Endothelial cell of umbilical vein (primary cell): ENCODE measurements around the gene ARHGEF1. TPM values are rescaled to one million over a fixed set of nuclear protein-coding genes. Genes with fewer than 3 reads are reported as not detected.

Source experiments
- BruUV-seq: library from RNA; stranded (reverse); fragments of 400-500 nt; replicated peaks from 2 replicates; lab custom pipeline; 2021; lab: Mats Ljungman, UMichigan
- CTCF ChIA-PET: fragments of 300-600, 350-600 bp; sonication (Branson Sonifier 250); formaldehyde crosslinking; loops from one replicate; lab custom pipeline; 2021; ENCODE audit warnings: antibody characterized with exemption, inconsistent platforms; lab: Charles Lee
- POLR2A ChIA-PET: fragments of 300-600, 350-600 bp; sonication (Branson Sonifier 250); formaldehyde crosslinking; loops from one replicate; lab custom pipeline; 2021; ENCODE audit warnings: antibody characterized with exemption, inconsistent platforms; lab: Charles Lee
- DNase-seq: peaks from one replicate; pipeline ENCODE4 v3.0.0-alpha.2; 2011; ENCODE audit warnings: low read depth, low spot score
- FAIRE-seq: peaks from 2 replicates; lab custom pipeline; 2011; peaks lifted over from hg19 to GRCh38; lab: Jason Lieb, UNC
- H2AFZ ChIP-seq: 2 replicates; pipeline ENCODE4 v1.6.0; 2012; ENCODE audit warnings: low read depth, low read length, control low read depth, inconsistent platforms
- H3K27ac ChIP-seq: 2 replicates; pipeline ENCODE4 v1.5.1; 2011; ENCODE audit warnings: low read depth, mild to moderate bottlenecking, control low read depth, low read length, moderate library complexity; ENCODE audit not compliant: insufficient read depth
- H3K27me3 ChIP-seq, 2 experiments: 2 replicates each; pipeline versions ENCODE4 v1.6.0 to v1.6.1; 2011; ENCODE audit warnings: low read length in 2 of 2, mixed read lengths in 1 of 2; ENCODE audit not compliant: control insufficient read depth in 2 of 2, insufficient read depth in 2 of 2
- H3K36me3 ChIP-seq, 2 experiments: 2 replicates in 1 of 2; 3 replicates in 1 of 2; pipeline ENCODE4 v1.5.1; 2011; ENCODE audit warnings: low read length in 2 of 2, mild to moderate bottlenecking in 1 of 2, moderate library complexity in 1 of 2; ENCODE audit not compliant: control insufficient read depth in 2 of 2, insufficient read depth in 2 of 2; ENCODE audit errors: extremely low read depth in 1 of 2
- H3K4me1 ChIP-seq: 3 replicates; pipeline ENCODE4 v1.5.1; 2011; ENCODE audit warnings: mild to moderate bottlenecking, low read length; ENCODE audit not compliant: control insufficient read depth, insufficient read depth; ENCODE audit errors: extremely low read depth
- H3K4me2 ChIP-seq: 2 replicates; pipeline ENCODE4 v1.6.1; 2011; ENCODE audit warnings: low read length, control low read depth, mixed read lengths; ENCODE audit not compliant: insufficient read depth
- H3K4me3 ChIP-seq, 3 experiments: fragments of 200-600 bp in 1 of 3; sonication (generic), shearing (Covaris generic) in 1 of 3; replicated peaks in 1 of 3; 2 replicates each; pipeline ENCODE4 v1.5.1; 2011 to 2016; ENCODE audit warnings: control low read depth in 3 of 3, low read length in 3 of 3, mild to moderate bottlenecking in 2 of 3, inconsistent platforms in 1 of 3, low read depth in 1 of 3, moderate library complexity in 1 of 3; ENCODE audit not compliant: insufficient read depth in 1 of 3
- H3K79me2 ChIP-seq: 2 replicates; pipeline ENCODE4 v1.6.0; 2012; ENCODE audit warnings: low read length, inconsistent platforms; ENCODE audit not compliant: control insufficient read depth, insufficient read depth
- H3K9ac ChIP-seq: replicated peaks from 2 replicates; pipeline ENCODE3; 2011; ENCODE audit warnings: low read length, control low read depth; ENCODE audit not compliant: insufficient read depth; ENCODE audit errors: extremely low read depth
- H3K9me1 ChIP-seq: replicated peaks from 3 replicates; pipeline ENCODE4 v1.6.0; 2011; ENCODE audit warnings: mild to moderate bottlenecking, low read length; ENCODE audit not compliant: control insufficient read depth, insufficient read depth; ENCODE audit errors: extremely low read depth
- H3K9me3 ChIP-seq: replicated peaks from 2 replicates; pipeline ENCODE4 v1.5.1; 2012; ENCODE audit warnings: low read length, inconsistent platforms; ENCODE audit not compliant: control insufficient read depth, insufficient read depth
- H4K20me1 ChIP-seq: replicated peaks from 2 replicates; pipeline ENCODE3; 2011; ENCODE audit warnings: mild to moderate bottlenecking, low read length; ENCODE audit not compliant: control insufficient read depth, insufficient read depth; ENCODE audit errors: extremely low read depth
- EZH2 ChIP-seq: IDR thresholded peaks from 2 replicates; pipeline ENCODE4 v1.6.1; 2012; ENCODE audit warnings: borderline replicate concordance, low read depth, mild to moderate bottlenecking, moderate library complexity, low read length, inconsistent platforms; ENCODE audit not compliant: severe bottlenecking
- FOS ChIP-seq: IDR thresholded peaks from 2 replicates; pipeline ENCODE4 v1.6.1; 2011; ENCODE audit warnings: mild to moderate bottlenecking, low read length, moderate library complexity, borderline replicate concordance; ENCODE audit not compliant: insufficient read depth
- GATA2 ChIP-seq: IDR thresholded peaks from 2 replicates; pipeline ENCODE4 v1.7.0; 2011; ENCODE audit warnings: low read depth, mild to moderate bottlenecking, moderate library complexity, mixed read lengths, low read length; ENCODE audit not compliant: insufficient read length, insufficient read depth
- POLR2AphosphoS5 ChIP-seq: IDR thresholded peaks from 2 replicates; pipeline ENCODE4 v1.6.1; 2012; ENCODE audit warnings: low read depth, mild to moderate bottlenecking, control low read depth, low read length, moderate library complexity; ENCODE audit not compliant: insufficient read depth
- dilution Hi-C: fragments of 300-500 bp; cut with MboI; formaldehyde crosslinking; loops from one replicate; pipeline ENCODE4 v1.15.0; 2019; ENCODE audit warnings: low sequenced_read_pairs; ENCODE audit not compliant: extremely low pct_ligation_motif_present
- intact Hi-C: fragments of 100-400 bp; cut with micrococcal nuclease; formaldehyde crosslinking; loops from one replicate; pipeline ENCODE4 v1.10.0; 2022
- polyA plus RNA-seq, 4 experiments: library from polyadenylated mRNA; depleted of rRNA in 3 of 4; stranded (reverse) in 3 of 4; unstranded in 1 of 4; fragments of >200 nt; gene quantifications; 2 replicates each; pipeline versions ENCODE4 v1.2.1 to v1.2.3, GENCODE V29; 2011 to 2012; ENCODE audit warnings: missing spikeins in 1 of 4
- total RNA-seq: library from RNA; stranded (reverse); gene quantifications from 2 replicates; pipeline ENCODE4 v1.2.3, GENCODE V29; 2021

The ARHGEF1 gene
- total and polyA plus RNA-seq, 2 donors (not counting 3 experiments of a cell fraction or from before 2014, with no cell fraction given), result 65.4 to 123 TPM

DNA sequence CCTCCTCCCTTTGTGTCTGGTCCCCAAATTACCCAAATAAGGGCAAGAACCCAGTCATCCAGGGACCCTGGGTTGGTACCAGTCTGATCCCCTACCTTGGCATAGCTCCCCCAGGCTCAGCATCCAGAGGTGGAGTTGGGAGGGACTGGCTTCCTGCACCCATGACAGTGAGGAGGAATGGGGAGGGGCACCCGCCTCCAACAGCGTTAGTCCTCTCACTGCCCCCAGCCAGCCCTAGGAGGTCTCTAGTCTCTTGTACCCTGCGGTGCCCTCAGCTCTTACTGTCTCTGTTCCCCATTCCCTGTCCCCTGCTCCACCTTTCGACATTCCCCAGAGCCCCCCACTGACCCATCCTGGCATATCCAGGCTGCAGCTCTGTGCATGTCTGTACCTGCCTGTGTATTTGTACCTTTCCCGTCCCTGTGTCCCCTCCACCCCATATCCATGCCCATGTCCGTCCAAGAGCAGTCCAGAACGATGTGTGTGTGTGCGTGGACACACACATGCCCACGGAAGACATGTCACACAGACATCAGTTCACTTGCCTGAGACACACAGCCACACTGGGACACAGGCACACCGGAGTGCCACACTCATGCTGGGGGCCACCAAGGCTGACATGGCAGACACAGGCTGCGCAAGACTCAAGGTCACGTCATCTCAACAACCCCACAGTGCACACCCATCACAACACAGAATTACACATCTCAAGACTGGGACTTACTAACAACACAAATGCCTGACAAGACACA, 27.4 kb downstream of the ARHGEF1 start:
- H3K36me3 ChIP-seq, result peaks cover 0 to 13% of the 10 kb centered on the region in 2 experiments
- no peaks in the 10 kb centered on the region for H3K79me2 ChIP-seq
- H3K9me3 ChIP-seq, result no peaks in the 10 kb centered on the region
- H3K4me1 ChIP-seq, result no peaks in the 10 kb centered on the region
- no peak overlapping the region for H3K4me3 ChIP-seq
- CTCF ChIA-PET, result interaction anchor here (0.6 kb wide), 1 partner anchor 28 kb away, joined by 5 read pairs; no protein-coding TSS in a partner anchor
- peaks cover 33 to 41% of the 10 kb centered on the region in 2 experiments for H3K27me3 ChIP-seq
- no peaks in the 10 kb centered on the region for H4K20me1 ChIP-seq
- dilution Hi-C loops (no loop called here), intact Hi-C loops (no loop called here)
- H3K9ac ChIP-seq, result no peak overlapping the region
- POLR2A ChIA-PET, result interaction anchor here (0.6 kb wide), 1 partner anchor 11 kb away, joined by 7 read pairs; no protein-coding TSS in a partner anchor
- no peak overlapping the region for H3K4me2 ChIP-seq
- DNase-seq (no peak), FAIRE-seq (no peak)
- BruUV-seq, result no TSS peak
- H2AFZ ChIP-seq, result no peak overlapping the region
- TF ChIP-seq EZH2 (peak; percentile 20), GATA2 (no peak)
- H3K9me1 ChIP-seq, result no peaks in the 10 kb centered on the region
- no peak overlapping the region for H3K27ac ChIP-seq

GRCh38 chr19:41910992-41911888, 28.3 kb downstream of the ARHGEF1 start:
- TSS peak; percentile 5 for BruUV-seq
- peaks cover 0 to 6% of the 10 kb centered on the region in 2 experiments for H3K36me3 ChIP-seq
- no peaks in the 10 kb centered on the region for H3K9me3 ChIP-seq
- intact Hi-C loops (no loop called here), dilution Hi-C loops (no loop called here)
- no peaks in the 10 kb centered on the region for H3K9me1 ChIP-seq
- no peak overlapping the region for H3K4me2 ChIP-seq
- no peaks in the 10 kb centered on the region for H4K20me1 ChIP-seq
- H3K9ac ChIP-seq, result no peak overlapping the region
- peaks cover 37 to 47% of the 10 kb centered on the region in 2 experiments for H3K27me3 ChIP-seq
- FAIRE-seq, result no peak
- H2AFZ ChIP-seq, result no peak overlapping the region
- TF ChIP-seq FOS (no peak), POLR2AphosphoS5 (peak; percentile 29)
- H3K79me2 ChIP-seq, result no peaks in the 10 kb centered on the region
- no peaks in the 10 kb centered on the region for H3K4me1 ChIP-seq
- no peak for DNase-seq
- H3K4me3 ChIP-seq, result no peak overlapping the region
- CTCF ChIA-PET, result no interaction called here
- POLR2A ChIA-PET, result interaction anchor here (0.6 kb wide), 1 partner anchor 12 kb away, joined by 7 read pairs; no protein-coding TSS in a partner anchor
- no peak overlapping the region for H3K27ac ChIP-seq
